Measurements from ENCODE around the gene PLA2G10.
"Not testable (repeated sequence)": the region's sequence is repeated elsewhere in the genome, so short reads cannot be mapped to it uniquely, and the experiment has no call there.

The PLA2G10 gene, protein sequence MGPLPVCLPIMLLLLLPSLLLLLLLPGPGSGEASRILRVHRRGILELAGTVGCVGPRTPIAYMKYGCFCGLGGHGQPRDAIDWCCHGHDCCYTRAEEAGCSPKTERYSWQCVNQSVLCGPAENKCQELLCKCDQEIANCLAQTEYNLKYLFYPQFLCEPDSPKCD

DNA sequence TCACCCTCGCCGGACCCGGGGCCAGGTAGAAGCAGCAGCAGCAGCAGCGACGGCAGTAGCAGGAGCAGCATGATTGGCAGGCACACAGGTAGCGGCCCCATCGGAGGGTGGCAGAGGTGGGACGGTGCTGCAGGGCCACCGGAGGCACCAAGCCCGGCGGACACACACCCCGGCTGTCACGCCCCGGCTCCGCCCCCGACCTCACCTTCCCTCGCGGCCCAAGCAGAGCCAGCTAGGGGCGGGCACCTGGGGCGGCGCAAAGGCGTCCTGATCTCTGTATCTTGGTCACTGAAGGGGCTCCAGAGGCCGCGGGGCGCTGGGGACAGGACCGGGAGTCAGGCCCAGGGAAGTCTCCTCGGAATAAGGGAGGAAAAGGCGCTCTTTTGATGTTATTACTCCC is at the start of gene PLA2G10:
Gene PLA2G10, minus strand, starts transcription at position 180 of the 400 bp plus-strand sequence. Its CDS starts 79 bp downstream, at position 101.
- TF ChIP-seq ZBTB7A (IDR thresholded peaks at IDR 0.05; ENCODE audit: low read depth); YY1 (IDR thresholded peaks at IDR 0.05; ENCODE audit: low read depth); FOXM1 (IDR thresholded peaks at IDR 0.05; ENCODE audit: borderline replicate concordance, low read depth): not testable (repeated sequence)

DNA sequence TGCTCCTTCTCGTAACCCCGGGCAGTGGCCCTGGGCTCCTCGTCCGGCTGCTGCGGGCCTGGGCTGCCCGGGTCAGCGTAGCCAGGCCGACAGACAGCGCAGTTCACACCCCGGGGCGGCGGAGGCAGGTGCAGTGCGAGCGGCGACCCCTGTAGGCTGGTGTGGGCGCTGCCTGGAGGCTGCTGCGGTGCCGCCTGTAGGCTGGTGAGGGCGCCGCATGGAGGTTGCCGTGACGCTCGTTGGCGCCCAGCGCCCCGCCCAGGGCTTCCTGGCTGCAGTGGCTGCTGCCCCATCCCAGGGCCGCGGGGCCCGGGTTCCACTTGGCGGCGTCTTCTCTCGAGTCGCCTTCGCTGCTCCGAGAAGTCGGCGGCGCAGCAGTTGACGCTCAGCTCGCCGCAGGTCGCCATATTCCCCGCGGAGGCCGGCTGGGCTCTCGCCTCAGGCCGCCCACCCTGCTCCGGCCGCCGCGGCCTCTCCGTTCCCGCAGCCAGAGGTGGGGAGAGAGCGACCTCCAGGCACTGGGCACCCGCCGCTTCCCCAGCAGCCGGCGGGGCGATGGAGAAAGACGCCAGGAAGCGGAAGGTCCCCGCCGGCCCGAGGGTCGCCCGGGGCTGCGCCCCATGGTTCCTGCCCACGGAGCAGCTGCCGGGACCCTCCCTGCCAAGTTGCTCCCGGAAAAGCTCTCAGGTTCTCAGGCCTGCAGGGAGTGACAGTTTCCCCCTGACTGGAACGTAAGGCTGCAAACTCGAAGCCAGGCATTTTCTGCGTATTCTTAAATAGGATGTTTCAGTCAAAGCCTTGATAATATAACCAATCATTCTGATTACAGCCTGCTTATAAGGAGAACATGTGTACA is 48.4 kb upstream of the PLA2G10 start, which contains the start of gene NPIPA2:
Gene NPIPA2, plus strand, starts transcription at position 261 of the 856 bp plus-strand sequence. CDS start 5,533 bp downstream, outside the sequence.
- not testable (repeated sequence) for TF ChIP-seq ZBTB7A, TAF1 (IDR thresholded peaks at IDR 0.05; ENCODE audit: low read depth)
- TF ChIP-seq, protein P1, sequence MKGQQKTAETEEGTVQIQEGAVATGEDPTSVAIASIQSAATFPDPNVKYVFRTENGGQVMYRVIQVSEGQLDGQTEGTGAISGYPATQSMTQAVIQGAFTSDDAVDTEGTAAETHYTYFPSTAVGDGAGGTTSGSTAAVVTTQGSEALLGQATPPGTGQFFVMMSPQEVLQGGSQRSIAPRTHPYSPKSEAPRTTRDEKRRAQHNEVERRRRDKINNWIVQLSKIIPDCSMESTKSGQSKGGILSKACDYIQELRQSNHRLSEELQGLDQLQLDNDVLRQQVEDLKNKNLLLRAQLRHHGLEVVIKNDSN (IDR thresholded peaks at IDR 0.05) = not testable (repeated sequence)

DNA sequence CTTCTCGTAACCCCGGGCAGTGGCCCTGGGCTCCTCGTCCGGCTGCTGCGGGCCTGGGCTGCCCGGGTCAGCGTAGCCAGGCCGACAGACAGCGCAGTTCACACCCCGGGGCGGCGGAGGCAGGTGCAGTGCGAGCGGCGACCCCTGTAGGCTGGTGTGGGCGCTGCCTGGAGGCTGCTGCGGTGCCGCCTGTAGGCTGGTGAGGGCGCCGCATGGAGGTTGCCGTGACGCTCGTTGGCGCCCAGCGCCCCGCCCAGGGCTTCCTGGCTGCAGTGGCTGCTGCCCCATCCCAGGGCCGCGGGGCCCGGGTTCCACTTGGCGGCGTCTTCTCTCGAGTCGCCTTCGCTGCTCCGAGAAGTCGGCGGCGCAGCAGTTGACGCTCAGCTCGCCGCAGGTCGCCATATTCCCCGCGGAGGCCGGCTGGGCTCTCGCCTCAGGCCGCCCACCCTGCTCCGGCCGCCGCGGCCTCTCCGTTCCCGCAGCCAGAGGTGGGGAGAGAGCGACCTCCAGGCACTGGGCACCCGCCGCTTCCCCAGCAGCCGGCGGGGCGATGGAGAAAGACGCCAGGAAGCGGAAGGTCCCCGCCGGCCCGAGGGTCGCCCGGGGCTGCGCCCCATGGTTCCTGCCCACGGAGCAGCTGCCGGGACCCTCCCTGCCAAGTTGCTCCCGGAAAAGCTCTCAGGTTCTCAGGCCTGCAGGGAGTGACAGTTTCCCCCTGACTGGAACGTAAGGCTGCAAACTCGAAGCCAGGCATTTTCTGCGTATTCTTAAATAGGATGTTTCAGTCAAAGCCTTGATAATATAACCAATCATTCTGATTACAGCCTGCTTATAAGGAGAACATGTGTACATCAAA is 9.3 kb upstream of the PLA2G10 start, which contains the start of gene NPIPA3:
Gene NPIPA3, plus strand, starts transcription at position 256 of the 856 bp plus-strand sequence. CDS start 5,533 bp downstream, outside the sequence.
- TF ChIP-seq CREB1 (IDR thresholded peaks at IDR 0.05; ENCODE audit: low read depth); RAD21 (IDR thresholded peaks at IDR 0.05; ENCODE audit: low read depth); FOXM1 (IDR thresholded peaks at IDR 0.05; ENCODE audit: borderline replicate concordance, low read depth): not testable (repeated sequence)

DNA sequence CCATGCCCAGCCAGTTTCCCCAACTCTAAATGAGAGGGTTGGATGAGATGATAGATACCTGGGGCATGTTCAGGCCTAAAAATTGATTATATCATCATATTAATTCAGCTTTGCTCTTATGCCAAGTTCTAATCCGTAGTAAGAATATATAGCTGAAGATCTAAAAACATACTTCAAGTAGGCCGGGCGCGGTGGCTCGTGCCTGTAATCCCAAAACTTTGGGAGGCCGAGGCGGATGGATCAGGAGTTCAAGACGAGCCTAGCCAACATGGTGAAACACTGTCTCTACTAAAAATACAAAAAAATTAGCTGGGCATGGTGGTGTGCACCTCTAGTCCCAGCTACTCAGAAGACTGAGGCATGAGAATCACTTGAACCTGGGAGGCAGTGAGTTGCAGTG is 12.0 kb downstream of the PLA2G10 start:
- TF ChIP-seq FOXM1 (IDR thresholded peaks at IDR 0.05; ENCODE audit: borderline replicate concordance, low read depth) (no peak), CEBPB (IDR thresholded peaks at IDR 0.05) (no peak), ZBTB7A (IDR thresholded peaks at IDR 0.05; ENCODE audit: low read depth) (no peak), TAF1 (IDR thresholded peaks at IDR 0.05; ENCODE audit: low read depth) (no peak), RAD21 (IDR thresholded peaks at IDR 0.05; ENCODE audit: low read depth) (no peak), CREB1 (IDR thresholded peaks at IDR 0.05; ENCODE audit: low read depth) (no peak), NFIC (IDR thresholded peaks at IDR 0.05) (no peak), TCF12 (IDR thresholded peaks at IDR 0.05; ENCODE audit: low read depth) (no peak), EP300 (IDR thresholded peaks at IDR 0.05; ENCODE audit: borderline replicate concordance) (no peak), TEAD4 (IDR thresholded peaks at IDR 0.05) (no peak), YY1 (IDR thresholded peaks at IDR 0.05; ENCODE audit: low read depth) (no peak), EGR1 (IDR thresholded peaks at IDR 0.05) (no peak)
- TF ChIP-seq, protein P2, sequence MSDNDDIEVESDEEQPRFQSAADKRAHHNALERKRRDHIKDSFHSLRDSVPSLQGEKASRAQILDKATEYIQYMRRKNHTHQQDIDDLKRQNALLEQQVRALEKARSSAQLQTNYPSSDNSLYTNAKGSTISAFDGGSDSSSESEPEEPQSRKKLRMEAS (IDR thresholded peaks at IDR 0.05) = no peak
- TF ChIP-seq, protein P1 (IDR thresholded peaks at IDR 0.05) = no peak
- TF ChIP-seq, protein P3, sequence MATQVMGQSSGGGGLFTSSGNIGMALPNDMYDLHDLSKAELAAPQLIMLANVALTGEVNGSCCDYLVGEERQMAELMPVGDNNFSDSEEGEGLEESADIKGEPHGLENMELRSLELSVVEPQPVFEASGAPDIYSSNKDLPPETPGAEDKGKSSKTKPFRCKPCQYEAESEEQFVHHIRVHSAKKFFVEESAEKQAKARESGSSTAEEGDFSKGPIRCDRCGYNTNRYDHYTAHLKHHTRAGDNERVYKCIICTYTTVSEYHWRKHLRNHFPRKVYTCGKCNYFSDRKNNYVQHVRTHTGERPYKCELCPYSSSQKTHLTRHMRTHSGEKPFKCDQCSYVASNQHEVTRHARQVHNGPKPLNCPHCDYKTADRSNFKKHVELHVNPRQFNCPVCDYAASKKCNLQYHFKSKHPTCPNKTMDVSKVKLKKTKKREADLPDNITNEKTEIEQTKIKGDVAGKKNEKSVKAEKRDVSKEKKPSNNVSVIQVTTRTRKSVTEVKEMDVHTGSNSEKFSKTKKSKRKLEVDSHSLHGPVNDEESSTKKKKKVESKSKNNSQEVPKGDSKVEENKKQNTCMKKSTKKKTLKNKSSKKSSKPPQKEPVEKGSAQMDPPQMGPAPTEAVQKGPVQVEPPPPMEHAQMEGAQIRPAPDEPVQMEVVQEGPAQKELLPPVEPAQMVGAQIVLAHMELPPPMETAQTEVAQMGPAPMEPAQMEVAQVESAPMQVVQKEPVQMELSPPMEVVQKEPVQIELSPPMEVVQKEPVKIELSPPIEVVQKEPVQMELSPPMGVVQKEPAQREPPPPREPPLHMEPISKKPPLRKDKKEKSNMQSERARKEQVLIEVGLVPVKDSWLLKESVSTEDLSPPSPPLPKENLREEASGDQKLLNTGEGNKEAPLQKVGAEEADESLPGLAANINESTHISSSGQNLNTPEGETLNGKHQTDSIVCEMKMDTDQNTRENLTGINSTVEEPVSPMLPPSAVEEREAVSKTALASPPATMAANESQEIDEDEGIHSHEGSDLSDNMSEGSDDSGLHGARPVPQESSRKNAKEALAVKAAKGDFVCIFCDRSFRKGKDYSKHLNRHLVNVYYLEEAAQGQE (IDR thresholded peaks at IDR 0.05; ENCODE audit: low read depth) = no peak

DNA sequence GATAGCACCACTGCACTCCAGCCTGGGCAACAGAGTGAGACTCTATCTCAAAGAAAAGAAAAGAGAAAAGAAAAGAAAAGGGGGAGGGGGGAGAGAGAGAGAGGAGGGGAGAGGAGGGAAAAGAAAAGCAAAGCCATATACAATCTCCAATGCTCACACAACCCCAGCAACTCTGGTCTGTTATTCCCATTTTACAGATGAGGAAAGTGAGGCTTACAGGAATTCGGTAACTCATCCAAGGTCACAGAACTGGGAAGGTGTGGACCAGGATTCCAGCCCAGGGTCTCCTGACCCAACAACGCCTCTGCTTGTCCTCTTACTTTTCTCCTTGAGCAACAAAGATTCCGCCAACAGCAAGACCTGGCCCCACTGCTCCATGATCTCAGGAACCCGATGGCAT is 13.0 kb downstream of the PLA2G10 start:
- TF ChIP-seq RAD21 (IDR thresholded peaks at IDR 0.05; ENCODE audit: low read depth) = no peak
- TF ChIP-seq, protein P2 (IDR thresholded peaks at IDR 0.05) = no peak
- no peak for TF ChIP-seq EGR1 (IDR thresholded peaks at IDR 0.05)
- no peak for TF ChIP-seq EP300 (IDR thresholded peaks at IDR 0.05; ENCODE audit: borderline replicate concordance)
- TF ChIP-seq TAF1 (IDR thresholded peaks at IDR 0.05; ENCODE audit: low read depth) = no peak
- TF ChIP-seq TCF12 (IDR thresholded peaks at IDR 0.05; ENCODE audit: low read depth) = no peak
- TF ChIP-seq YY1 (IDR thresholded peaks at IDR 0.05; ENCODE audit: low read depth) = no peak
- TF ChIP-seq FOXM1 (IDR thresholded peaks at IDR 0.05; ENCODE audit: borderline replicate concordance, low read depth) = no peak
- no peak for TF ChIP-seq CREB1 (IDR thresholded peaks at IDR 0.05; ENCODE audit: low read depth)
- no peak for TF ChIP-seq ZBTB7A (IDR thresholded peaks at IDR 0.05; ENCODE audit: low read depth)
- TF ChIP-seq NFIC (IDR thresholded peaks at IDR 0.05) = no peak
- TF ChIP-seq, protein P3 (IDR thresholded peaks at IDR 0.05; ENCODE audit: low read depth) = no peak
- TF ChIP-seq, protein P1 (IDR thresholded peaks at IDR 0.05) = no peak
- TF ChIP-seq TEAD4 (IDR thresholded peaks at IDR 0.05) = no peak
- no peak for TF ChIP-seq CEBPB (IDR thresholded peaks at IDR 0.05)
